Activated naive CD8-positive, alpha-beta T cell treated with anti-CD3 and anti-CD28 coated beads, Interleukin-2, amount 50 U/mL, for 16 hours (primary cell): ENCODE results near the gene AK3.
"Not testable (repeated sequence)": the region's sequence is repeated elsewhere in the genome, so short reads cannot be mapped to it uniquely, and the experiment has no call there.

Experiments used
- DNase-seq: peaks from one replicate; pipeline ENCODE4 v3.0.0-alpha.2; 2020; ENCODE audit warnings: low read depth, low spot score

The AK3 gene

GRCh38 chr9:4740638-4741364, at the start of gene AK3:
TSS of gene AK3 (minus strand) at chr9:4741202. CDS start at chr9:4741087, 115 bp downstream.
- peak; percentile 73 for DNase-seq

- DNase-seq, result no peak
Observed at GRCh38 chr9:4788703-4789102, 47.7 kb upstream of the AK3 start.

- DNase-seq, result no peak
Observed at GRCh38 chr9:4787876-4788275, 46.9 kb upstream of the AK3 start.

GRCh38 chr9:4786599-4786998, 45.6 kb upstream of the AK3 start:
- DNase-seq, result no peak

GRCh38 chr9:4784403-4784802, 43.4 kb upstream of the AK3 start:
- DNase-seq, result no peak

GRCh38 chr9:4783191-4783590, 42.2 kb upstream of the AK3 start:
- not testable (repeated sequence) for DNase-seq

- DNase-seq, result no peak
Observed at GRCh38 chr9:4781408-4781807, 40.4 kb upstream of the AK3 start.

- DNase-seq, result no peak
Observed at GRCh38 chr9:4780651-4781050, 39.6 kb upstream of the AK3 start.

- not testable (repeated sequence) for DNase-seq
Observed at GRCh38 chr9:4774958-4775357, 34.0 kb upstream of the AK3 start.

GRCh38 chr9:4774209-4774608, 33.2 kb upstream of the AK3 start:
- no peak for DNase-seq

- DNase-seq, result no peak
Observed at GRCh38 chr9:4771788-4772187, 30.8 kb upstream of the AK3 start.

GRCh38 chr9:4769321-4770080, 28.5 kb upstream of the AK3 start:
- no peak for DNase-seq

- DNase-seq, result no peak
Observed at GRCh38 chr9:4768681-4769080, 27.7 kb upstream of the AK3 start.

- DNase-seq, result no peak
Observed at GRCh38 chr9:4764033-4764432, 23.0 kb upstream of the AK3 start.

- DNase-seq, result no peak
Observed at GRCh38 chr9:4762886-4763541, 22.0 kb upstream of the AK3 start.

- DNase-seq, result peak; percentile 58
Observed at GRCh38 chr9:4762108-4762885, 21.3 kb upstream of the AK3 start.

GRCh38 chr9:4760122-4760521, 19.1 kb upstream of the AK3 start:
- DNase-seq, result no peak

- DNase-seq, result no peak
Observed at GRCh38 chr9:4756420-4756819, 15.4 kb upstream of the AK3 start.

GRCh38 chr9:4755026-4755609, 14.1 kb upstream of the AK3 start:
- DNase-seq, result no peak

- not testable (repeated sequence) for DNase-seq
Observed at GRCh38 chr9:4754530-4754929, 13.5 kb upstream of the AK3 start.

- no peak for DNase-seq
Observed at GRCh38 chr9:4750023-4750673, 9.1 kb upstream of the AK3 start.
